ENCODE data around the gene NPC2. TPM values are rescaled to one million over a fixed set of nuclear protein-coding genes. Genes with fewer than 3 reads are reported as not detected.
A peak's percentile ranks its signal among the peaks of the same experiment; 100 is the strongest.

Gene NPC2
- total RNA-seq, 1 experiment from 2014 or later, result 137 TPM

DNA sequence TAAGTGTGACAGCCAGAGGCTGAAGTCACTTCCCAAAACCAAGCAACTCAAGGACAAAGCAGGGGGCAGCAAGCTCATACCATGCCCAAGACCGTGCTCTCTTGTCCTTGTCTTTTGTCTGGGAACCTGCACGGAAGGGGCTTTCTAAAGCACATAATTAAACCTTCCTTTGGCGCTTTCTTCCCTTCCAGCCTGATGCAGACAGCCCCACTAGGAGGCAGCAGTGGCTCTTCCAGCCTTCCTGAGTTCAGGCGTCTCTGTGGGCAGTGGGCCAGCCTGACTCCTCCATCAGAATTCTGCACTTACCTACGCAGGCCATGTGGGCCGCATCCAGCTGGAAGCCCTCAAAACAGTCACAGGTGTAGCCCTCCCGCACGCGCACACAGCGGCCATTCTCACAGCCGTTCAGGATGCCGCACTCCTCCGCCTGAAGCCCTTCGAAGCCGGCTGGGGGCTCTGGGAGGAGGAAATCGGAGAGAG lies 8.1 kb upstream of the NPC2 start:
- no peak overlapping the region for H4K91ac ChIP-seq (ENCODE audit: insufficient read length, low read depth, low read length)
- no peak overlapping the region for H3K4me2 ChIP-seq (ENCODE audit: insufficient read depth, insufficient read length, low read length)
- peak; percentile 90 for DNase-seq
- no peak overlapping the region for H2BK15ac ChIP-seq (ENCODE audit: low read depth, low read length)
- H3K36me3 Mint-ChIP-seq (ENCODE audit: insufficient read depth in 1 of 3, low read depth in 3 of 3), result peaks cover 1 to 5% (median 4%) of the 10 kb centered on the region in 3 experiments; a peak in 6 of 7 replicates
- peaks cover 31 to 38% of the 10 kb centered on the region in 2 experiments for H3K4me1 Mint-ChIP-seq
- no peak overlapping the region for H2BK5ac ChIP-seq (ENCODE audit: insufficient read length, low read length)
- peak overlapping the region; percentile 46; the same call in 1 of the 2 replicates for H3K14ac ChIP-seq (ENCODE audit: insufficient read depth, low read length)
- WGBS (ENCODE audit: extremely low coverage, insufficient read length, low lambda C conversion rate), result no CpG with 5 or more reads among the region's 16 CpGs
- H3K56ac ChIP-seq (ENCODE audit: insufficient read length, low read depth, low read length), result no peak overlapping the region
- no peaks in the 10 kb centered on the region for H4K20me1 ChIP-seq (ENCODE audit: control insufficient read depth, insufficient read depth, insufficient read length)
- no peaks in the 10 kb centered on the region for H3K27me3 ChIP-seq (ENCODE audit: insufficient read depth, low read length)
- H4K8ac ChIP-seq (replicated peaks; ENCODE audit: insufficient read length, low read depth, low read length), result no peak overlapping the region
- peak overlapping the region; percentile 93 to 98 (median 94); a peak in 6 of 7 replicates for H3K27ac Mint-ChIP-seq
- no peaks in the 10 kb centered on the region; the same call in 1 of the 2 replicates for H3K4me1 ChIP-seq (ENCODE audit: insufficient read depth, low read length)
- no peaks in the 10 kb centered on the region for H3K23me2 ChIP-seq (ENCODE audit: insufficient read length, low read depth, low read length, poor library complexity, severe bottlenecking)
- H3K9me3 Mint-ChIP-seq, result no peaks in the 10 kb centered on the region
- H2BK12ac ChIP-seq (ENCODE audit: insufficient read length, low read depth, low read length), result no peak overlapping the region
- H3K4ac ChIP-seq (ENCODE audit: low read depth, low read length), result no peak overlapping the region
- no peaks in the 10 kb centered on the region for H3K79me2 ChIP-seq (ENCODE audit: insufficient read depth, low read length)
- TF ChIP-seq, protein P1, sequence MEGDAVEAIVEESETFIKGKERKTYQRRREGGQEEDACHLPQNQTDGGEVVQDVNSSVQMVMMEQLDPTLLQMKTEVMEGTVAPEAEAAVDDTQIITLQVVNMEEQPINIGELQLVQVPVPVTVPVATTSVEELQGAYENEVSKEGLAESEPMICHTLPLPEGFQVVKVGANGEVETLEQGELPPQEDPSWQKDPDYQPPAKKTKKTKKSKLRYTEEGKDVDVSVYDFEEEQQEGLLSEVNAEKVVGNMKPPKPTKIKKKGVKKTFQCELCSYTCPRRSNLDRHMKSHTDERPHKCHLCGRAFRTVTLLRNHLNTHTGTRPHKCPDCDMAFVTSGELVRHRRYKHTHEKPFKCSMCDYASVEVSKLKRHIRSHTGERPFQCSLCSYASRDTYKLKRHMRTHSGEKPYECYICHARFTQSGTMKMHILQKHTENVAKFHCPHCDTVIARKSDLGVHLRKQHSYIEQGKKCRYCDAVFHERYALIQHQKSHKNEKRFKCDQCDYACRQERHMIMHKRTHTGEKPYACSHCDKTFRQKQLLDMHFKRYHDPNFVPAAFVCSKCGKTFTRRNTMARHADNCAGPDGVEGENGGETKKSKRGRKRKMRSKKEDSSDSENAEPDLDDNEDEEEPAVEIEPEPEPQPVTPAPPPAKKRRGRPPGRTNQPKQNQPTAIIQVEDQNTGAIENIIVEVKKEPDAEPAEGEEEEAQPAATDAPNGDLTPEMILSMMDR (conservative IDR thresholded peaks at IDR 0.05), result peak; percentile 82
- H3T11ph ChIP-seq (ENCODE audit: low read length), result no peak overlapping the region
- H4K5ac ChIP-seq (ENCODE audit: insufficient read length, low read depth, low read length), result no peak overlapping the region
- H3K9ac ChIP-seq (ENCODE audit: extremely low read depth, insufficient read length, low read length), result no peak overlapping the region
- H2AK5ac ChIP-seq (ENCODE audit: insufficient read length, low read length), result no peak overlapping the region
- no peak overlapping the region for H2AFZ ChIP-seq (ENCODE audit: low read length)
- peak overlapping the region; percentile 51 for H3K18ac ChIP-seq (ENCODE audit: insufficient read length, low read depth, low read length)
- H3K27ac ChIP-seq (ENCODE audit: insufficient read length, low read depth, low read length), result no peak overlapping the region
- H3K4me3 Mint-ChIP-seq, result peak overlapping the region in 1 of 2 experiments; percentile 62; a peak in 1 of 5 replicates
- H2BK120ac ChIP-seq (ENCODE audit: low read depth, low read length, poor library complexity, severe bottlenecking), result peak overlapping the region; percentile 87
- no peak overlapping the region for H3K23ac ChIP-seq (ENCODE audit: insufficient read length, low read depth, low read length)
- no peak overlapping the region for H2BK20ac ChIP-seq (ENCODE audit: low read depth, low read length, poor library complexity, severe bottlenecking)
- H3K9me3 ChIP-seq (ENCODE audit: control insufficient read depth, low read depth, low read length), result no peaks in the 10 kb centered on the region
- H3K79me1 ChIP-seq (ENCODE audit: insufficient read depth, low read depth, low read length, poor library complexity, severe bottlenecking), result no peaks in the 10 kb centered on the region
- H3K27me3 Mint-ChIP-seq (ENCODE audit: low read depth), result no peaks in the 10 kb centered on the region
